ENCODE measurements around the gene ADGRV1.

- TF ChIP-seq CTCF (IDR thresholded peaks at IDR 0.05) (no peak), POLR2A (IDR thresholded peaks at IDR 0.05) (no peak), POLR2AphosphoS5 (IDR thresholded peaks at IDR 0.05) (no peak), EP300 (IDR thresholded peaks at IDR 0.05; ENCODE audit: low read depth) (no peak)
Observed at GRCh38 chr5:90741022-90741564, 182.5 kb downstream of the ADGRV1 start.
